ENCODE results near the gene RB1.
A peak's percentile ranks its signal among the peaks of the same experiment; 100 is the strongest.

The RB1 gene

DNA sequence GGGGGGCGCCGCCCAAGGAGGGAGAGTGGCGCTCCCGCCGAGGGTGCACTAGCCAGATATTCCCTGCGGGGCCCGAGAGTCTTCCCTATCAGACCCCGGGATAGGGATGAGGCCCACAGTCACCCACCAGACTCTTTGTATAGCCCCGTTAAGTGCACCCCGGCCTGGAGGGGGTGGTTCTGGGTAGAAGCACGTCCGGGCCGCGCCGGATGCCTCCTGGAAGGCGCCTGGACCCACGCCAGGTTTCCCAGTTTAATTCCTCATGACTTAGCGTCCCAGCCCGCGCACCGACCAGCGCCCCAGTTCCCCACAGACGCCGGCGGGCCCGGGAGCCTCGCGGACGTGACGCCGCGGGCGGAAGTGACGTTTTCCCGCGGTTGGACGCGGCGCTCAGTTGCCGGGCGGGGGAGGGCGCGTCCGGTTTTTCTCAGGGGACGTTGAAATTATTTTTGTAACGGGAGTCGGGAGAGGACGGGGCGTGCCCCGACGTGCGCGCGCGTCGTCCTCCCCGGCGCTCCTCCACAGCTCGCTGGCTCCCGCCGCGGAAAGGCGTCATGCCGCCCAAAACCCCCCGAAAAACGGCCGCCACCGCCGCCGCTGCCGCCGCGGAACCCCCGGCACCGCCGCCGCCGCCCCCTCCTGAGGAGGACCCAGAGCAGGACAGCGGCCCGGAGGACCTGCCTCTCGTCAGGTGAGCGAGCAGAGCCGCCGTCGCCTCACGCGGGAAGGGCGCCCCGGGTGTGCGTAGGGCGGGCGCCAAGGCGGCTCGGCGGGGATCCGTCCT is at the start of gene RB1:
Gene RB1 (plus strand): TSS at position 393 of the 784 bp plus-strand sequence. CDS start 162 bp downstream, at position 555.
- DNase-seq, result peak; percentile 92

DNA sequence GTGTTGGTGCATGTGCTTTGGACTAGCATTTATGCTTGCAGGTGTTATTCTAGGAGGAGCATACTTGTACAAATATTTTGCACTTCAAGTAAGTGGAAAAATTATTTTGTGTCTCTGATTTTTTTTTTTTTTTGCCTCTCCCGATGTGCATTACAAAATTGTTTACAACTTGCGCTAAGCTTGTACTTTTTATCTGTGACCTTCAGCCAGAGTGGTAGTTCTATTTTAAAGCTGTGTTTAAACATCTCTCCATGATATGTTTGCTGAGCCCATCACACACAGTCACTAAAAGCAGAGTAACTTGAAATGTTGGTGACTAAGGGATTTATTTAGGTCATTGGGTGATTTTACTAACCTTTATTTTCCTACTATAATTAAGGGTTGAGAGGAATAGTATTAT is 49.7 kb upstream of the RB1 start:
- no peak for DNase-seq

DNA sequence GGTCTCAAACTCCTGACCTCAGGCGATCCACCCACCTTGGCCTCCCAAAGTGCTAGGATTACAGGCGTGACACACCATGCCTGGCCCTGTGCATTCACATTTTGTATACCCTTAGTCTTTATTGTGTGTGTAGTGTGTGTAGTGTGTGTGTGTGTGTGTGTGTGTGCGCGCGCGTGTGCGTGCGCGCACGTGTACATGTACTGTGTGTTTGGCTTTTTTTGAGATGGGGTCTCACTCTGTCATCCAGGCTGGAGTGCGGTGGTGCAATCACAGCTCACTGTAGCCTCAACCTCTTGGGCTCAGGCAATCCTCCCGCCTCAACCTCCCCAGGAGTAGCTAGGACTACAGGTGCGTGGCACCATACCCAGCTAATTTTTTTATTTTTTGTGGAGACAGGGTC is 48.5 kb upstream of the RB1 start:
- DNase-seq, result no peak

DNA sequence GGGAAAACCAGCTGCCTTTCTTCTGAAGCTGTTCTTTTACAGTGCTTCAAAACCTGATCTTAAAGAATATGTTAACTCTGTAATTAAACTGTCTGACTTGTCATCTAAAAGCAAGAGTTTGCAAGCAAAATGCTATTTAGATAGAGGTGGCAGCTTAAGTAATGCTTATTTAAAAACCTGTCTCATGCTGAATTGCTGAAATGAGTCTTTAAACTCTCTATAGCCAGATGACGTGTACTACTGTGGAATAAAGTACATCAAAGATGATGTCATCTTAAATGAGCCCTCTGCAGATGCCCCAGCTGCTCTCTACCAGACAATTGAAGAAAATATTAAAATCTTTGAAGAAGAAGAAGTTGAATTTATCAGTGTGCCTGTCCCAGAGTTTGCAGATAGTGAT is 47.6 kb upstream of the RB1 start:
- no peak for DNase-seq

DNA sequence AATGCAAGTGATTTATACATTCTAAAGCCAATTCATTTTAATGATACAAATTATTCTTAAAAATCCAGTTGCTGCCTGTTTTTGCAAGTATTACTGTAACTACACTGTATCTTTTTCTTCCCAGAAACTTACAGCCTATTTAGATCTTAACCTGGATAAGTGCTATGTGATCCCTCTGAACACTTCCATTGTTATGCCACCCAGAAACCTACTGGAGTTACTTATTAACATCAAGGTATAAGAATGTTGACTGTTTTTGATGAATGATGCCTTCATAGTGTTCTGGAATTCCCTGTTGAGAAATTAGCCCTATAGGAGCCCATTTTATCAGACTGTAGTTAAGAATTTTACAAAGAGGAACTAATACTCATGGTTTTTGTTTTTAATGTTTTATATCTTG is 45.5 kb upstream of the RB1 start:
- no peak for DNase-seq

DNA sequence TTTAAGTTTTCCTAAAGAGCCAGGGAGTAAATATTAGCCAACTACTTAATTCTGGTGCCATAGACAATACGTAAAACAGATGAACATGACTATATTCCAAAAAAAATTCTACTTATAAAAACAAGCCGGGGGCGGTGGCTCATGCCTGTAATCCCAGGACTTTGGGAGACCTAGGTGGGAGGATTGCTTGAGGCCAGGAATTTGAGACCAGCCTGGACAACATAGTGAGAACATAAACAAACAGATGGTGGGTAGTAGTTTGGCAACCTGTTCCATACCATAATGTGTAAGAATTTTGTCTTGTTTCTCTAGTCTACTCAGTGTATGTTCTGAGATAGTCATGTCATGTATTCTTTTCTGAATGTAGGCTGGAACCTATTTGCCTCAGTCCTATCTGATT is 45.1 kb upstream of the RB1 start:
- DNase-seq, result no peak

DNA sequence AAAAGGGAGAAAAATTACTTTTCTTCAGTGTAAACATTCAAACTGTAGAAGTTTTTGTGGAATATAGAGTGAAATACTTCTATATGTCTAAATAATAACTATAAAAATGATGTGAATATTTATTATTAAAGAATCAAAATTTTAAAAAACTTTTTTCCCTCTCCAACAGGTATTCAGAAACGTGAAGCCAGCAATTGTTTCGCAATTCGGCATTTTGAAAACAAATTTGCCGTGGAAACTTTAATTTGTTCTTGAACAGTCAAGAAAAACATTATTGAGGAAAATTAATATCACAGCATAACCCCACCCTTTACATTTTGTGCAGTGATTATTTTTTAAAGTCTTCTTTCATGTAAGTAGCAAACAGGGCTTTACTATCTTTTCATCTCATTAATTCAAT is 42.6 kb upstream of the RB1 start:
- DNase-seq, result no peak

DNA sequence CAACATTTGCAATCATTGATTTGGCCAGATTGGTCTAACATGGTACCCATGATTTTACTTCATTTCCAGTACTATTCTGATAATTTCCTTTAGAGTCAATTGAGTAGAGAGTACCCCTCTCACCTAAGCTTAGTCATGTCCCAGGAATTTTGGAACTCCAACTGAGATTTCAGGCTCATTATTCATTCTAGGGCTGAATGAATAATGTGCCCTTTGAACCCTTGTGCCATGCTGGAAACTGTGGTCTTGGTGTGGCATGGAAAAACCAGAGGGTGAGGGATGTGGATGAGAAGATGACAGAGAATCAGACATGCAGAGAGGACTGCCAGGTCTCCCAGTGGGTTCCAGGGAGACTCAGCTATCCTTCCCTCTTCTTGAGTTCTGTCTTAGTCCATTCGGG is 40.4 kb upstream of the RB1 start:
- DNase-seq, result no peak

DNA sequence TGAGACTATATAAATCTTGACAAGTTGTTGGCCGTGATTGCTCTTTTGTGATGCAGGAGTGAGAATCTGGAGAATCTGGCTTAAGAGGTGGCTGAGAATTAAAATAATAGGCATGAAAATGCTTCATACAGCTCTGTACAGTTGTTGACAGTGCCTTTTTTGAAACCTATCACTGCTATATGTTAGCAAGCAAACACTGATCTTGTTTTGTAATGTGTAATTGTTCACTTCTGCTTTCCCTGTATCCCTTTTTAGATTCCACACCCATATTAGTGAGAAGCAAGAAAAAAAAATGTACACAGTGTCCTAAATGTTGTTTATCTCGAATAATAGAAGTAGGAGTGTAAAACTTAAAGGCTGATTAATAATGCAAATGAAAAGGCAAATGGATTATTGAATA is 39.5 kb upstream of the RB1 start:
- no peak for DNase-seq

DNA sequence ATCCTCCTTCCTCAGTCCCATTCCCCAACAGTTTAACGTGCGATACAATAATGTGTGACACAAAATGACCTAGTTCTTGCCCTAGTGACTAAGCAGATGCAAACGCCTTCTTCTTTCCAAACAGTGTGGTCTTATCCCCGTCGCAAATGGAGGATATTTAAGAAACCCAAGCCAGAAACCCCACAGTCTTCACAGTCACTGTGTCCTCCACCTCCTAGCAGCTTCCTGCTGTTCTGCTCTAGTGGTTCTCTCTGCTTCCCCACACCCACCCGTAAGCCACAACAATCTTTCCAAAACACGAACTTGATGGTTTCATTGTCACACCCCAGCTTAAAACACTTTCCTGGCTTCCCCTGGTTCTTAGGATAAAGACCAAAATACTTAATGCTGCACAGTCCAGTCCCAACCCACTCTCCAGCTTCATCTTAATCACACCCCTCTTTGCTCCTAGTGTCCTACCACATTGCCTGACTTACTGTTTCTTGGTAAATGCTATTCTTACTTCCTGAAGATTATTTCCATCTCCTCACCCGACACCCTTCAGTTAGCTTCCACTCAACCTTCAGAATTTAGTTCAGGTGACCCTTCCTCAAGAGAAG is 38.2 kb upstream of the RB1 start:
- no peak for DNase-seq

DNA sequence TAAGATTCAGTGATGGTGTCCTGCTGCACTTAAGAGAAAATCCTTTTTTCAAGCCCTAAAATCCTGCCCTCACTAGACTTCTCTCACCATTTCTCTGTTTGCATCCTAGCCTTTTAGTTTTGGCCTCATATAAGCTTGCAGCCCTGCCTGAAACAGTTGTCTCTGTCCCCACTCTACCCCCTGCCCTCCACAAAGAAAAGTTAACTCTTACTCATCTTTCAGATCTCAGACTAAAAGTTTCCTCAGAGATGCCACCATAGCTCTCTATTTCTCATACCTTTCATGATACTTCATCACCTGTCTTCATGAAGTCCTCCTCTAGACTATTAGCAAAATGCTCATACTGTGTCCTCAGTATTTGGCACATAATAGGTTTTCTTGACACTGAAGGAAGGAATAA is 37.4 kb upstream of the RB1 start:
- no peak for DNase-seq

DNA sequence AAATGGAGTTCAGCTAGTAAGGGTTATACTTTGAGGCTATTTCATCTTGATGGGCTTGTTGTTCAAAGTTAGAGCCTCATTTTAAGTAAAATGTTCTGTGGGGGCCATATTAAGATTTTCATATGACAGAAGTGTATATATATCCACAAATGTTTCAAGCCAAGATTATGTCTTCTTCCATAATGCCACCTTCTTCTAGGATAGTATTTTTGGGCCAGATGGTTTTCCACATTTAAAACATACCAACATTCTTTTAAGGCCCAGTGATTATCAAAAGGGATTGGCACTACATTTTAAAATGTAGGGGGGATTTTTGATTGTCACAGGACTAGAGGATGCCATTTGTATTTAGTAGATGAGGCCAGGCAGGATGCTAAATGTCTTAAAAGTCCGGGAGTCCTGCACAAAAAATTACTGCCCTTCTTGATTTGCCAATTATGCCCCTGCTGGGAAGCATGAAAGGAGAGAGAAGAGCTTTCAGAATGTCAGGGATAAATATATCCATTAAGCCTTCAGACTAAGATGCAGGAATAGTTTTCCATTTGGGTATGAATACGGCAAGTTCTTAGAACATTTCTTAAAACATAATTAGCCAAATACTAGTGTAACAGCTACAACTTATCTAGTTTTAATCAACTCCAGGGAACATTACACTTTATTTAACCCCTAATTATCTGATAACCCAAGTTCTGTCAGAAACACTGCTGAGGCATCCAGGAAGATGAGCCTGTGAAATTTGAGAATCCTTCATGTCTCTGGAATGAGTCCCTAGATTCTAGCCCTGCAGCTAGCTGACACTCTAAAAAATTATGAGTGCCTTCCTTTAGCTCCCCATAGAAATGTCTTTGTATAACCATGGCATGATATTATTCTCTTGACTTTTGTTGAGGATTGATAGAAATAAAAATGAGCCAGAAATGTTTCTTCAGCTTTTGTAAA is 36.6 kb upstream of the RB1 start:
- no peak for DNase-seq

DNA sequence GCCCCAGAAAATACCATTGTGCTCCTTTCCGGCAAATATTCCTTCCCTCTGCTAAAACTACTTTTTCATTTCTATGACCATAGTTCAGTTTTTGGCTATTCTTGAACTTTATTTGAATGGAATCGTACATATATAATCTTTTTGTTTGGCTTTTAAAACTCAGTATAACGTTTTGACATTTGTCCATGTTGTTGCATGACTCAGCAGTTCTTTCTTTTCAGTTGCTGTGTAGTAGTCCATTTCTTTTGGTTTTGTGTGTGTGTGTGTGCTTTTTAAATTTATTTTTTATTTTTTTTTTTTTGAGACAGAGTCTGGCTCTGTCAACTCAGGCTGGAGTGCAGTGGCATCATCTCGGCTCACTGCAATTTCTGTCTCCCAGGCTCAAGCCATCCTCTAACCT is 35.5 kb upstream of the RB1 start:
- DNase-seq, result no peak

DNA sequence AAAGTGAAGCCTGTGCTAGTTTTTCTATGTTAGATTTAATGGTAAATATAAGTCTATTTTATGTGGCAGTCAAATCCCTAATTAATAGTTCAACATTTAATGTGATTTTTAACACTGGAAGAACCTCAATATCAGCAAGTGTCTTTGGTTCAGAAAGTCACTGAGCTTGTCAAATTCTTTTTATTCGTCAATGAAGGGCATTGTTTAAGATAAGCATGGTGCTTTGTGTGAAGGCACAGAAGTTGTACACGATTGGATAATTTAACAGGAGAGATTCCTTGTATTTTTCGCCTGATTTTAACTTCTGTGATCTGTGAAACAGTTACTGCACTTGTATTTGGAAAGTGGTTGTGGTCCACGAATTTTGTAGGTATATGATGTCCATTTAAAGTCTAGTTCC is 30.2 kb upstream of the RB1 start:
- DNase-seq, result no peak

DNA sequence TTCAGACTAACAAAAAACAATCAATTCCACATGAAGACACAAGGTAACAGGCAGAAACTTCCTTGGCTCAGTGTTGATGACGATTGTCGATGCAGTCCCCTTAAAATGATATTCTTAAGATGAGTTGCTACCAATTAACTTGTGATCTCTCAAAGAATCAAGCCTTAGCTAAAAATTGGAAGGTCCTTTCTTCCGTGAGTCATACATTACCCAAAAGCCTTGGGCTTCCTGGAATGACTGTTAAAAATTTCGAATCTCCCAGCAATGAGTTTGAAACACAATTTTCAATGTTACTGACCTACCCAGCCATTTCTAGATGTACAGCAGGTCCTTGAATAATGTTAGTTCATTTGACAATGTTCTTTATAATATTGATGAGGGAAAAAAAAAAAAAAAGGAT is 28.0 kb upstream of the RB1 start:
- no peak for DNase-seq

DNA sequence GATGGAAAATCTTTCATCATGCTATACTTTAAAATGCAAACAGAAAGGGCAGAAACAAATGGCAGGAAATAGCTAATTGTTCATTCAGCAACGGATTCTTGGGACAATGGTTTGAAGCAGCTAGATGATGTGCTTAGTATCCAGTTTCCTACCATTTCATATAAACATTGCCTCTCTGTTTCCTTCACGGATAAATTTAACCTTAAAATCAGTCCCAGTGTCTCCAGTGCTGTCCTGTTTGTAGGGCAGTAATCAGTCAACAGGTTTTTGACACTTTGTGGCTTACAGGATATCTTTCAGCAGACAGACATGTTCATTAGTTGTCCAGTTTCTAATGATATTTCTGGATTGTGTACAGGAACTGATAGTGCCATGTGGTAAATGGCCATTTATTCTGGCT is 24.7 kb upstream of the RB1 start:
- no peak for DNase-seq

DNA sequence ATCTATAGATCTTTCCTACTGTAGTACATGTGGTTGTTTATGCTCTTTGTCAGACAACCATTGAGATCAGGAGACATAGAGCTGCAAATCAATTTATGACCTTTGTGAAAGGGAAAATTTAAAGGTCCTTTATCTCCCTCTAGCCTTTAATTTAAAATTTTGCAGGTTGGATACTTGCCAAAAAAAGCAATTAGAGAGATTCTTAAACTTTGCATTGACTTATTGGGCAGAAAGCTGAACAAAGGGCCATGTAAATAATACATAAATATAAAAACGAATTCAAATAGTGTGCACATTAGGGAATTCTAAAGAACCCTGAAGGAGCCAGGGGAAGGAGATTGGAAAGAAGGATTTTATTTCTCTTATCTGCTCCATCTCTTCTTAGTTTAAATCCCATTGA is 22.0 kb upstream of the RB1 start:
- no peak for DNase-seq

DNA sequence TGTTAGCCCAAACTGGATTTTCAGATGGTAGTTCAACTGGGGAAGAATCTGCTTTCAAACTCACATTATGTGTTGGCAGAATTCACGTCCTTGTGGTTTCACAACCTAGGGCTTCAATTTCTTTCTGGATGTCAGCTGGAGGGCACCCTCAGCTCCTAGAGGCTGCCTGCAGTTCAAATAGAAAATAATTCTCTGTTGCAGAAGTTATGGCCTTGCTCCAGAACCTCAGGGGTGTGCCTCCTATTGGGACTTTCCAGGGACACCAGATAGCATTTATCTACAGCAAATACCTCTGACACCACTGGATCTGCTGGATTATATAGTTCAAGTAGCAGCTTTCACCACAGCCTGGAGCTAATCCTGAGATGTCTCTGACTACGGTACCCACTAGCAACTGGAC is 11.8 kb upstream of the RB1 start:
- DNase-seq, result no peak

DNA sequence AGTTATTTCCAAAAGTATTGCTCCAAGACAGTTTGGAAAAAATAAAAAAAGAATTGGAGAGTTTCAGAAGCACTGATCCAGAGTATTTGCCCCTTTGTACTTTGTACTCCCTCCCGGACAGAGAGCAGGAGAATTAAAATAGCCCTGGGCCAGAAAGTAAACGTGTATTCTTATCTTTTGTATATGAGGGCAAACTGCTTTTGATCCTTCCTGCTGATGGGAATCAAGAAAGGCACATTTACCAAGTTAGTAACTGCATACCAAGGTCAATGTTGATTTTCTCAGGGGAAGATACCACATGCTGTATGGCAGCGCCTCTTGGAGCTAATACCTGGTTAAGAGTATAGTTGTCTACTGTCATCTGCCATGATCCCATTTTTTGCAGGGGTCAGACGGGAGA is 10.9 kb upstream of the RB1 start:
- no peak for DNase-seq

DNA sequence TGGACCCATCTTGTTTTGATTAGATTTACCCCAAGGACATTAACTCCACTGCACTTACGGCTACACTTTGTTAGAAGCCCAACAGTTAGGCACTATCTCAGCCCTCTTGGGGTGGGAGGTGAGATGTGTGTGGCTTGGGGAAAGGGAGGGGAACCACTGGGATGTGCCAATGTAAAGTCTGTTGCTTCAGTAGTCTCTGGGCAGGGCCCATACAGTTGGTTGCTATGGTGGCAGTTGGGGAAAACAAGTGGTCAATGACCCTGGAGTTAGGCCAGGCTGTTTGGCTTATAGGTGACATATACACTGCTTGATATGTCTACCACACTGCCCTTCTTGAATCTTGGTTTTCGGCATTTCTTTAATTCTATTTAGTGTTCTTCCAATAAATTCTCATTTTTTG is 8.9 kb upstream of the RB1 start:
- no peak for DNase-seq

DNA sequence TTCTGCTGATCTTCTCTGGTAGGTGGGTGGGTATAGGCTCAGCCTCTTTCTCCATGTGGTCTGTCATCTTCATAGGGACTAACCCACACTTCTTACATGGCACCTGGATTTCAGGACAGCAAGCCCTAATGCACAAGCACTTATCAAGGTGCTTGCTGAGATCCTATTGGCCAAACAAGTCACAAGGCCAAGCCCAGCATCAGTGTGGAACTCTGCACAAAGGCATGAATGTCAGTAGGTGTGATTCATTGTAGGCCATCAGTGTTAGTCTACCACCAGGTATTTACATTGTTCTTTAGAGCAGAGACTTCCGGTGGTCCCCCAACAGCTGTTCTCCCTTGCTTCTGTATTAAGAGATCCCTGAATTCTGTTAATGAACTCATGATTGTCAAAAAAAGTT is 8.3 kb upstream of the RB1 start:
- no peak for DNase-seq

DNA sequence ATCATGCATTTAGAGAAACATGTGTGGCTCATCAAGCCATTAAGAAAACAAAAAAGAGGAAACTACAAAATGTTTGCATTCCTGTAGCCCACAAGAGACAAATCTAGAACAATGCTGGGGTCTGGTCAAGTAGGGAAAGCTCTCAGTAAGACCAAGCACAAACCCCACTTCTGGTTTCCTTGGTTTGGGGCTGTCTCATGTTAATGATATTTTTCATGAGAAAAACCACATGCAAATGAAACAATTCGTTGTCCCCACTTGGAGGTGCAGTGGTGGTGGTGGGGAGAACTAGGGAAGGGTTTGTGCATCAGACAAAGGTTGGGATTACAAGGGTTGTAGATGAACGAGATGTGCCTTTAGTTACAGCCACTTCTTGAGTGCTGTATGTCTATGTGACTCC is 7.0 kb upstream of the RB1 start:
- no peak for DNase-seq

DNA sequence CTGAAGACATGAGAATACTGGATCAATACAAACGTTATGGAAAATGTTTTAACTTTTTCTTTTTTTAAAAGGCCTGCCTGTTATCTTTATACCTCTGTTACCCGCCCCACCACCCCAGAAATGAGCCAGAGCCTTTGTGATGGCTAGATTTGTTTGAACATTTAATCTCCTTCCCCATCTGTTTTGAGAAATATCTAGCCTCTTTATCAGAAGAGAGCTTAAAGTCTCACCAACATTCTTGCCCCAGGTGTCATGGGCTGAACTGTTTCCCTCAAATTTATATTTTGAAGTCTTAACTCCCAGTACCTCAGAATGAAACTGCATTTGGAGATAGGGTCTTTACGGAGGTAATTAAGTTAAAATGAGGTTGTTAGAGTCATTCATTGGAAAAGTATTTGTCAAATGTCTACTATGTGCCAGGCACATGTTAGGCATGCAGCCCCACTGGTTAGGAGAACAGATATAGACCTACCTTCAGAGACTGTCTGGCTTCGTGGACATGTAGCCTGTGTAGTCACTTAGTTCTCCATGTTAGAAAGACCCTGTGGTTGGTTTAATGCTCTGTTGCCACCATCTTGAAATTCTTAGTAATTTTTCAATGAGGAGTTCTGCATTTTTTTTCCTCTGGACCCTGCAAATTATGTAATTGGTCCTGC is 6.3 kb upstream of the RB1 start:
- DNase-seq, result no peak

Data from NCI-H2171 treated with DMSO at 0.1 percent for 48 hours (cell line).